Activated CD4-positive, alpha-beta T cell treated with anti-CD3 and anti-CD28 coated beads, Interleukin-10, Interleukin-2, amounts not matched to agents 100 ng/mL and 50 ng/mL, durations not matched to agents 16 hours and 8 hours (primary cell): Measurements from ENCODE around the gene PTH2R.
"Not testable (repeated sequence)": the region's sequence is repeated elsewhere in the genome, so short reads cannot be mapped to it uniquely, and the experiment has no call there.

Experiments used
- DNase-seq: peaks from one replicate; pipeline ENCODE4 v3.0.0-alpha.2; 2020

Gene PTH2R

DNA sequence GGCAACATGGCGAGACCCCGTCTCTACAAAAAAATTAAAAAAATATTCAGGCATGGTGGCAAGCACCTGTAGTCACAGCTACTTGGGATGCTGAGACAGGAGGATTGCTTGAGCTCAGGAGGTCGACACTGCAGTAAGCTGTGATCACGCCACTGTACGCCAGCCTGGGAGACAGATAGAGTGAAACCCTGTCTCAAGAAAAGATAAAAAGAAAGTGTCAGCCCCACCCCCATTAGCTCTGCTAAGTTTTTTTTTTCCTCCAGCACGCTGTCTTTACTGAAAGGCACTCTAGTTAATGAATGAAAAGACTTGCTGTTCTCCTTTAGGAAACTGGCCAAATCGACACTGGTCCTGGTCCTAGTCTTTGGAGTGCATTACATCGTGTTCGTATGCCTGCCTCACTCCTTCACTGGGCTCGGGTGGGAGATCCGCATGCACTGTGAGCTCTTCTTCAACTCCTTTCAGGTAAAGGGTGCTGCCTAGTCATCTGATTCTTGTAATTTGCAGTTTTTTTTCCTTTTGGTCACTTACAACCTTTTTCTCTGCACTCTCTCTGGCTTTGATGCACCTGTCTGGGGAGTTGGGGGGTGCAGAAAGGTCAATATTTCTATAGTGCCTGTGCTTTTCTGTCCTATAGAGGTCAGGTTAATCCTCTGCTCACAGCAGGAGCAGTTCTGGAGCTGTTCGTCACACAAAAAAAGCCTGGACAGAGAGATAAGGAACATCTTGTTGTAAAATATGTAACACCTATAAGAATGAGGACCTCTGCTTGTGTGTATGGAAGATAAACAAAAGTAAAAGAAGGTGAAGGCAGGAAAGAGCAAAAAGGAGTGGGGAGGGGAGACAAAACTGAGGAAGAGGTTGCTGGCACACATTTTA lies 82.3 kb downstream of the PTH2R start:
- DNase-seq, result no peak

GRCh38 chr2:208489687-208490086 lies 83.1 kb downstream of the PTH2R start:
- DNase-seq, result no peak

GRCh38 chr2:208490492-208490891 lies 83.9 kb downstream of the PTH2R start:
- DNase-seq, result no peak

- no peak for DNase-seq
These were observed 85.0 kb downstream of the PTH2R start for GRCh38 chr2:208491641-208492040.

DNA sequence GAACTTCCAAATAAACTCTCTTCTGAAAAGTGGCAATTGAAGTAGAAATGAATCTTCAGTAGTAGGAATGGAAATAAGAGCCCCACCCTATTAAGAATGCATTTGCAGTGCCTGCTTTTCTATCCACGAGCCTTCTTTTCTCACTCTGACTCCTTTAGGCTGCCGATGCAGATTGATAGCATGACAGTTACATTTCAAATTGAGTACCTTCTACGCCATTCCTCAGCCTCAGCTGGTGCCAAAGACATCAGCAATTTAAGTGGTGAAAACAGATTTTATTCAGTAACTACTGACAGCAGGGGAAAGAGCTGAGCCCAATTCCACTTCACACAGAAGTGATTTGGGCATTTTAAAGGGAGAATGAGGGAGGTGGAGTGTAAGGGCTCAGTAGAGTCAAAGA lies 85.5 kb downstream of the PTH2R start:
- no peak for DNase-seq

GRCh38 chr2:208493186-208493585 lies 86.6 kb downstream of the PTH2R start:
- DNase-seq, result no peak

GRCh38 chr2:208496129-208496528 lies 89.5 kb downstream of the PTH2R start:
- no peak for DNase-seq

- no peak for DNase-seq
These were observed 94.6 kb downstream of the PTH2R start for GRCh38 chr2:208501206-208501605.

GRCh38 chr2:208502288-208502687 lies 95.7 kb downstream of the PTH2R start:
- DNase-seq, result no peak

DNA sequence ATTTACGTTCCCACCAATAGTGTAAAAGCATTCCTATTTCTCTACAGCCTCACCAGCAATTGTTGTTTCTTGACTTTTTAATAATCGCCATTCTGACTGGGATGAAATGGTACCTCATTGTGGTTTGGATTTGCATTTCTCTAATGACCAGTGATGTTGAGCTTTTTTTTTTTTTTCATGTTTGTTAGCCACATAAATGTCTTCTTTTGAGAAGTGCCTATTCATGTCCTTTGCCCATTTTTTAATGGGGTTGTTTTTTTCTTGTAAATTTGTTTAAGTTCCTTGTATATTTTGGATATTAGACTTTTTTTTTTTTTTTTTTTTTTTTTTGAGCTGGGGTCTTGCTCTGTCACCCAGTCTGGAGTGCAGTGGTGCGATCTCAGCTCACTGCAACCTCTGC lies 98.8 kb downstream of the PTH2R start:
- not testable (repeated sequence) for DNase-seq

DNA sequence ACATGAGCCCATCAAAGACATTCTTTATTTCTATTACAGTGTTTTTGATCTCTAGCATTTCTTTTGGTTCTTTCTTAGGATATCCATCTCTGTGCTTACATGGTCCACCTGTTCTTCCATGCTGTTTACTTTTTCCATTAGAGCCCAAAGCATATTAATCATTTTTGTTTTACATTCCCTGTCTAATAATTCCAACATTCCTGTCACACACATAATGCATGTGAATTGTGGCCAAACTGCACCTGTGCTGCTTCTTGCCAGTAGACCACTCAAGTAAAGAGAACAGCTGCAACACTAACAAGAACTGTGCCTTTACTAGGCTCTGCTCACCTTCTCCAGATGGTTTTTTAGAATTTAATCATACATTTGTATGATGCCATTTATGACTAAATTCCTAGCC lies 103.0 kb downstream of the PTH2R start:
- DNase-seq, result no peak

- DNase-seq, result no peak
These were observed 104.4 kb downstream of the PTH2R start for GRCh38 chr2:208511016-208511415.

DNA sequence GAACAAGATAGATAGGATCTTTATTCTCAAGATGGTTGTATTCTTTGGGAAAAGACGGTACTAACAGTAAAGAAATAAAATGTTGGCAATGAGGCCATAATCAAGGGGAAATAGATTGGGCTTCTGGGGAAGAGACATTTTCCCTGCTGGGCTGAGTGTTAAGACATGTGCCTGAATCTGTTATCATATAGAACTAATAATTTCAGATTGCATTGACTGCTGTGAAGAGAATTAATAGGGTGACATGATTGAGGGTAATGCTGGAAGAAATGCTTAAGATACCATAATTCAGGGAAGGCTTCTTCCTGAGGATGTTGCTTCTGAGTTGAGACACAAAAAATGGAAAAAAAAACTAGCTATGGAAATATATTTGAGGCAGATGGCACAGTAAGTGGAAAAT lies 105.0 kb downstream of the PTH2R start:
- no peak for DNase-seq

- no peak for DNase-seq
These were observed 108.5 kb downstream of the PTH2R start for GRCh38 chr2:208515099-208515498.

DNA sequence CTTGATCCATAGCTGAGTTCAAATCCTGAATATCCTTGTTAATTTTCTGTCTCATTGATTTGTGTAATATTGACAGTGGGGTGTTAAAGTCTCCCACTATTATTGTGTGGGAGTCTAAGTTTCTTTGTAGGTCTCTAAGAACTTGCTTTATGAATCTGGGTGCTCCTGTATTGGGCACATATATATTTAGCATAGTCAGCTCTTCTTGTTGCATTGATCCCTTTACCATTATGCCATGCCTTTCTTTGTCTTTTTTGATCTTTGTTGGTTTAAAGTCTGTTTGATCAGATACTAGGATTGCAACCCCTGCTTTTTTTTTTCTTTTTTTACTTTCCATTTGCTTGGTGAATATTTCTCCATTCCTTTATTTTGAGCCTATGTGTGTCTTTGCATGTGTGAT lies 116.5 kb downstream of the PTH2R start:
- not testable (repeated sequence) for DNase-seq

GRCh38 chr2:208525165-208525564 lies 118.6 kb downstream of the PTH2R start:
- DNase-seq, result not testable (repeated sequence)

GRCh38 chr2:208529796-208530195 lies 123.2 kb downstream of the PTH2R start:
- DNase-seq, result no peak

DNA sequence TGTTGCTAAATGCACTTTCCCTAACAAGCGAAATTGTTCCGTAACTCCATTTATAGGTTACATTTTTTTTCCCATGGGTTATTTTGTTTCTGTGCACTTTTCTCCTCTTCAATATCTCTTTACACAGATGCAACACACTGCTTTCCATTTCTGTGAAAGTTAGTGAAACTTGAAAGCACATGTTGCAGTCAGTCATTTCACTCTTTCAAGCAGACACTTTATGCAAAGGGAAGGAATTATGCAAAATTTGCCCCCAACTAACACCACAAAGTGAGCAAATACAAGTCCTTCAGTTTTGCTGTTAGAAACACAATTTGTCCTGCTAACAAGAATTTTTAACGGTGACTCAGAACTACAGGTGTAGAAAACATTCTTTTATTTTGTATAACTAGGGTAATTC lies 124.8 kb downstream of the PTH2R start:
- no peak for DNase-seq

DNA sequence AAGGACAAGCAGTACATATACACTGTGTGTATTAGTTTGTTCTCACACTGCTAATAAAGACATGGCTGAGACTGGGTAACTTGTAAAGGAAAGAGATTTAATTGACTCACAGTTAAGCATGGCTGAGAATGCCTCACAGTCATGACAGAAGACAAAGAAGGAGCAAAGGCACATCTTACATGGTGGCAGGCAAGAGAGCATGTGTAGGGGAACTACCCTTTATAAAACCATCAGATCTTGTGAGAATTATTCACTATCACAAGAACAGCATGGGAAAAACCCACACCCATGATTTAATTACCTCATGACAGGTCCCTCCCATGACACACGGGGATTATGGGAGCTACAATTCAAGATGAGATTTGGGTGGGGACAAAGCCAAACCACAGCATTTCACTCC lies 129.0 kb downstream of the PTH2R start:
- not testable (repeated sequence) for DNase-seq

DNA sequence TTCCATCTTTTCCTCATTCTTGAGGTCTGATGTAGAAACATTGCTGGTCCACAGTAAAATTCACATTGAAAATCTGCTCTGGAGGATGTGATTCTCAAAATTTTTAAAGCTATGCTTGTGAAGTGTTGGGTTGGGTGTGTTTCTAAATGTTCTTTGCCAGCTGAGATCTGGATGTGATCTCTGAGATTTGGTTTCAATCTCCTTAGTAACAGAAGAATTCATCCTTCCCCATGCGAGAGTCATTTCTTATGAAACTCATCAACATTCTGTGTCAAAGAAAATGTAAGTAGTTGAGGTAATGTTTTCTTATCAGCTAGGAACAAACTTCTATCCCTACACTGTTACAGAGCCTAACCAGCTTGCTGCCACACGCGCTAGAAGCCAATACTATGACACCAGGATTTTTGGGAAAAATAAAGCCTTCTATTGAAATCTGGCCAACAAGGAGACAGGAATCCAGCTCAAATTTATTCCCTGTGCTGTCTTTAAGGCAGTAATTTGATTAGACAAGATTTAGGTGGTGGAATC lies 134.9 kb downstream of the PTH2R start:
- DNase-seq, result no peak

DNA sequence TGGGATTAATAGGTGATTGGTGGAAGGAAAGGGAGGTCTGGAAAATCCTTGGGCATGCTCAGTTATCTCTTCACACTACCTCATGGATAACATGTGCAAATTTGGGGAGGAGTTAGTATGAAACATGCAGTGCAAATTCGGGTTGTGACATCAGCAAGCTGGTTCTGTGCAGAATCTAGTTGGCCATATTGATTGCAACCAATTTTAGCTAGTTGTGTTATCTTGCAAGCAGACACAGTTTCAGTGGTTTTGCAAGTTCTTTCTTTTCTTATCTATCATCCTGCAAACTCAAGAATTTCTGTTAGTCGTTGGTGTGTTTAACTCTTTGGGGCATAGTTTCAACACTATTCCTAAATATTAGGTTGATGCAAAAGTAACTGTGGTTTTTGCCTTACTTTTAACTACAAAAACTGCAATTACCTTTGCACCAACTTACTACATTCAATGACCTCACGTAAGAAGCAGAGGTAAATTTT lies 135.4 kb downstream of the PTH2R start:
- DNase-seq, result no peak

GRCh38 chr2:208542465-208543041 lies 136.0 kb downstream of the PTH2R start:
- no peak for DNase-seq
